NCI-H1092 treated with DMSO at 0.1 percent for 48 hours (cell line): ENCODE results near the gene EIF6.
"Not testable (repeated sequence)": the region's sequence is repeated elsewhere in the genome, so short reads cannot be mapped to it uniquely, and the experiment has no call there.

ENCODE experiments used
- DNase-seq: peaks from one replicate; lab custom pipeline; 2025; lab: John Stamatoyannopoulos, UW

Gene EIF6

GRCh38 chr20:35254448-35254999, 30.0 kb downstream of the EIF6 start:
- DNase-seq: no peak

GRCh38 chr20:35253010-35253409, 31.6 kb downstream of the EIF6 start:
- DNase-seq: no peak

DNA sequence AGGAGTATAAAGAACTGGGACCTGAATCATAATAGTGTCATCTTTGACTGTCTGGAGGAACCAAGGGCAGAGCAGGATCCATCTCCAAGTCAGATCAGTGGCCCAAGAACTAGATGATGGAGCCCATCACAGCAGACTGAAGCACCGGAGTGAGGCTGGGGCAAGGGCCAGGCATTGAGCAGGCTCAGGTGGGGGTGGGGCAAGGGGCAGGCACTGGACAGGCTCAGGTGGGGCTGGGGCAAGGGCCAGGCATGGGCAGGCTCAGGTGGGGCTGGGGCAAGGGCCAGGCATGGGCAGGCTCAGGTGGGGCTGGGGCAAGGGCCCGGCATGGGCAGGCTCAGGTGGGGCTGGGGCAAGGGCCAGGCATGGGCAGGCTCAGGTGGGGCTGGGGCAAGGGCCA, 32.0 kb downstream of the EIF6 start:
- not testable (repeated sequence) for DNase-seq

DNA sequence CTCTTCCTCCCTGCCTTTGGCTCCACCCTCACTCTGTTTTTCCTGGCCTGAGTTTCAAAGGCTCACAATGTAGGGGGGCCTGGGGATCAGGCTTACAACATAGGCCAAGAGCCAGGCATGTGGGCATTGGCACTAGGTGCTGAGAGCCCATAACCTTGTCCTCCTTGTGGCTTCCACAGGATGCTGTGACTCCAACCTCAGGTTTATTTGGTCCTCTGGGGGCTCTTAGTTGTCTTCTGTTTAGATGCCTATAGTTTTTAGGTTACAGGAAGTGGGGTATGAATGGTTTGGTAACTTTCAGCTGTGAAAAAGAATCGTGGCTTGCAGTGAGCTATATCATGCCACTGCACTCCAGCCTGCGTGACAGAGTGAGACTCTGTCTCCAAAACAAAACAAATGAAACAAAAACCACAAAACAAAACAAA, 32.5 kb downstream of the EIF6 start:
- no peak for DNase-seq

DNA sequence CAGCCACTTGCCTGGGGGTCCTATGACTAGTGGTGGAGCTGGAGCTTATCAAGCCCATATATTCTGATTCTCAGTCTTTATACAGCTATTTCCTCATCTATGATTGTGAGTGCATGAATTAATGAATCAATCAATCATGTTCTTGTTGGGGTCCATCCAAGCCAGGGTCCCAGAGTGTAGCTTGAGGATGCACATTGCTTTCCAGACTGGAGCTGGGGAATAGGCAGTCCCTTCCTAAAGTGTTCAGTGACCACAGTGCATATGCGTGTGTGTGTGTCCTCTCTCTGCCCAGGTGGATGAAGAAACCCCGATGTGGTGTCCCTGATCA, 33.0 kb downstream of the EIF6 start:
- no peak for DNase-seq

DNA sequence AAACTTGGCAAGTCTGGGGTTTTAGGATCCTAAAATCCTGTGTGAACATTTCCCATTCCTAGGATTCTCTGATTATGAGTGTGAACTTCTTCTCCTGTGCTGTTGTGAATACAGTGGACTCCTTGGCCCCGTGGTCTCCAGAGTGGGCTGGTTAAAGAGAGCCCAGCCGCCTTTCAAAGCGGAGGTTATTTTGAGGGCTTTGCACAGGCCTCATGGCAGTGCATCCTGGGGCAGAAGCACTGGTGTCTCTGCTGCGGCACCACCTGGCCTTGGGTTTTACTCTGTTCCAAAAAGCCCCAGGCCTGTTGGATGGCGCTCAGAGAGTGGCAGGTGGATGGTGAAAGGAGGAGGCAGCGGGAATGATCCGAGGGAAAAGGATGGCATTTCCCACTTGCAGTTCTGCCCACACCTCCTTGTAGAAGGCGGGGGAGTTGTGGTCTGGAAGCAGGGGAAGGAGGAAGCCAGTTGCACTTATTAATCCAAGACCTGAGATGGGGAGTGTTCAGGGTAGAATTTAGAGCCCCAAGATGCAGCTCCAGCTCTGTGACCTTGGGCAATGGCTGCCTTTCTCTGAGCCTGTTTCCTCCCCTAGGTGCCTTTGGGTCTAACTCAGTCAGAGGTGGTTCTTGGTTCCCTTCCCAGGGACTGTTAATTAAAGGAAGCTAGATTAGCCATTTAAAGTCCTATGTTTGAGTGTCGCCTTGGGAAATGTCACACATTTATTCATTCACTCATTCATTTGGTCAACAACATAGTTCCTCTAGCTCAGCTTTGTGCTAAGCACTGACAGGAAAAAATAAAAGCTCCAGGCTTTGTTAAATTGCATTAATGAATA, 35.7 kb downstream of the EIF6 start:
- no peak for DNase-seq

DNA sequence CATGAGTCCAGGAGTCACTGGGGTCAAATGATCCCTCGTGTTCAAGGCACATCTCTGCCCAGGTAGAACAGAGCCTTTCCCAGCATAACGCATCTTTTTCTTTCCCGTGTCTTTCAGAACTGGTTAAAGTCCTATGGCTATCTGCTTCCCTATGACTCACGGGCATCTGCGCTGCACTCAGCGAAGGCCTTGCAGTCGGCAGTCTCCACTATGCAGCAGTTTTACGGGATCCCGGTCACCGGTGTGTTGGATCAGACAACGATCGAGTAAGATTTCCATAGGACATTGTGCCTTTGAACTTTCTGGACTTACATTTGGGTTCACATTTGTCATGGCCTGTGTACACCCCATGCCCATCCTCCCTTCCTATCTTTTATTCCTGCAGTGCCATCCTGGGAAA, 37.8 kb downstream of the EIF6 start:
- no peak for DNase-seq

- DNase-seq: no peak
Measured at GRCh38 chr20:35243986-35244385, 40.6 kb downstream of the EIF6 start.

- DNase-seq: no peak
Measured at GRCh38 chr20:35243317-35243716, 41.3 kb downstream of the EIF6 start.

DNA sequence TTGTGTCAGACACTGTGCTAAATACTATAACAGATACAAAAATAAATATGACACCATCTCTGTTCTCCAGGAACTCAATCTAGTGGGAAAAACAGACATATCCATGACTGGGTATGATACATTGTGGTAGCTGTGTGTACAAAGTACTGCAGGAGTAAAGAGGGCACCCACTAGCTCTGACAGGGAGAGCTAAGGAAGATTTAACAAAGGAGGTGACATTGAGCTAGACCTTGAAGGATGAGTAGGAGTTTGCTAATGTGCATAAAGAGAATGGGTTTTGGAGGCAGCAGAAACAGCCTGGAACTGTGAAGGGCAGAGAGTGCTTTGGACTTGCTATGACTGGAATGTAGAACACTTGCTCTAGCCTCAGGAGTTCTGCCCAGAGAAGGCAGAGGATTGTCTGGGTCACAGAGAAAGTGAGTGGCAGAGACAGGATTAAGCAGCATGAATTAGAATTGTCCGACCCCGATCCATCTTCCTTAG, 43.7 kb downstream of the EIF6 start:
- no peak for DNase-seq

GRCh38 chr20:35240083-35240810, 44.3 kb downstream of the EIF6 start:
- DNase-seq: no peak

- no peak for DNase-seq
Measured at GRCh38 chr20:35238735-35239134, 45.8 kb downstream of the EIF6 start.

GRCh38 chr20:35238170-35238569, 46.4 kb downstream of the EIF6 start:
- DNase-seq: no peak

GRCh38 chr20:35237486-35237885, 47.1 kb downstream of the EIF6 start:
- DNase-seq: no peak

DNA sequence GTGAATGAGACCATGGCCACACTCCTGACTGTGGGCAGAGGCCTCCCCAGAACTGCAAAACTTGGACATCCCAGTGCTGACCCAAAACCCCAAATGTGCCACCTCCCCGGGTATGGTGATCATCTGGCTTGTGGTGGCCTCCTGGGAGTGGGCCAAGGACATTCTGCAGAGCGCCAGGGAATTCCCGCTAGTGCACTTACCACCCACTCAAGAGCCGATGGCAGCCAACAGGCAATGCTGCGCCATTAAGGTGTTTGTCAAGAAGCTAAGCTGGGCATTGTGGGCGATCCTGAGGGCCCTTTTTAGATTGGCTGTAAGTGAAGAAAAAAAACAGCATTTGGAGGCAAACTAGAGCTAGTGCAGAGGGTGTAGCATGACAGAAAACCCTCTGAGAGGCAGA, 48.7 kb downstream of the EIF6 start:
- peak; percentile 46 for DNase-seq

DNA sequence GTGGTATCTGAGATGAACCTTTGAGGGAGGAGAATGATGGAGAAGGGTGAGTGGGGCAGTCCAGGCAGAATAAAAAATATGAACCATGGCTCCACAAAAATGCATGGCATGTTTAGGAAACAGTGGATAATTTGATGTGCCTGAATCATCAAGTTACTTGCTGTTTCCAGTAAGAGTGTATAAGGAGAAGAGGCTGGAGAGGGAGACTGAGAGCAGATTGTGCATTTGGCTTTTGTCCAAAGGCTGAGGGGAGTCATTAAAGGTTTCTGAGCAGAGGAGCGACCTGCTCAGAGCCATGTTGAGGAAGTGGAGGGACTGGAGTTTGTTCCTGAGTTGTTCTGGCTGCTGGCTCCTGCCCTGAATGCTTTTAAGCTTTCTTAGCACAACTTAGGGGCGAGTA, 52.0 kb downstream of the EIF6 start:
- DNase-seq: peak; percentile 13
